HG03457 (cell line): Measurements from ENCODE around the gene TSR1.

ENCODE experiments used
- ATAC-seq: cut with Tn5 transposase; IDR thresholded peaks from one replicate; pipeline ENCODE4 v1.9.1; 2021; ENCODE audit warnings: moderate number of reproducible peaks; ENCODE audit not compliant: unreplicated experiment

The TSR1 gene

GRCh38 chr17:2336215-2336851 lies at the start of gene TSR1:
Gene TSR1 (minus strand): TSS chr17:2336457. CDS start chr17:2336427, 30 bp downstream.
- ATAC-seq = peak; percentile 75

- no peak for ATAC-seq
Measured at GRCh38 chr17:2385240-2386210, 49.3 kb upstream of the TSR1 start.

GRCh38 chr17:2384439-2385127 lies 48.3 kb upstream of the TSR1 start:
- ATAC-seq = no peak

GRCh38 chr17:2383628-2384167 lies 47.4 kb upstream of the TSR1 start:
- no peak for ATAC-seq

- no peak for ATAC-seq
Measured at GRCh38 chr17:2380950-2381649, 44.8 kb upstream of the TSR1 start.

- no peak for ATAC-seq
Measured at GRCh38 chr17:2380226-2380922, 44.1 kb upstream of the TSR1 start.

GRCh38 chr17:2379489-2380225 lies 43.4 kb upstream of the TSR1 start:
- no peak for ATAC-seq

GRCh38 chr17:2378905-2379304 lies 42.6 kb upstream of the TSR1 start:
- ATAC-seq = no peak

GRCh38 chr17:2377659-2378058 lies 41.4 kb upstream of the TSR1 start:
- no peak for ATAC-seq

GRCh38 chr17:2376107-2376506 lies 39.9 kb upstream of the TSR1 start:
- no peak for ATAC-seq

GRCh38 chr17:2375406-2375805 lies 39.1 kb upstream of the TSR1 start:
- ATAC-seq = no peak

- no peak for ATAC-seq
Measured at GRCh38 chr17:2374549-2375285, 38.5 kb upstream of the TSR1 start.

GRCh38 chr17:2373179-2373578 lies 36.9 kb upstream of the TSR1 start:
- no peak for ATAC-seq

GRCh38 chr17:2372681-2373080 lies 36.4 kb upstream of the TSR1 start:
- no peak for ATAC-seq

- no peak for ATAC-seq
Measured at GRCh38 chr17:2372180-2372579, 35.9 kb upstream of the TSR1 start.

- ATAC-seq = no peak
Measured at GRCh38 chr17:2371183-2372130, 35.2 kb upstream of the TSR1 start.

- no peak for ATAC-seq
Measured at GRCh38 chr17:2370211-2370589, 33.9 kb upstream of the TSR1 start.
